ENCODE measurements around the gene TMBIM1. TPM values are rescaled to one million over a fixed set of nuclear protein-coding genes. Genes with fewer than 3 reads are reported as not detected.

Gene TMBIM1
- total RNA-seq, 1 experiment from 2014 or later = 70.5 TPM

DNA sequence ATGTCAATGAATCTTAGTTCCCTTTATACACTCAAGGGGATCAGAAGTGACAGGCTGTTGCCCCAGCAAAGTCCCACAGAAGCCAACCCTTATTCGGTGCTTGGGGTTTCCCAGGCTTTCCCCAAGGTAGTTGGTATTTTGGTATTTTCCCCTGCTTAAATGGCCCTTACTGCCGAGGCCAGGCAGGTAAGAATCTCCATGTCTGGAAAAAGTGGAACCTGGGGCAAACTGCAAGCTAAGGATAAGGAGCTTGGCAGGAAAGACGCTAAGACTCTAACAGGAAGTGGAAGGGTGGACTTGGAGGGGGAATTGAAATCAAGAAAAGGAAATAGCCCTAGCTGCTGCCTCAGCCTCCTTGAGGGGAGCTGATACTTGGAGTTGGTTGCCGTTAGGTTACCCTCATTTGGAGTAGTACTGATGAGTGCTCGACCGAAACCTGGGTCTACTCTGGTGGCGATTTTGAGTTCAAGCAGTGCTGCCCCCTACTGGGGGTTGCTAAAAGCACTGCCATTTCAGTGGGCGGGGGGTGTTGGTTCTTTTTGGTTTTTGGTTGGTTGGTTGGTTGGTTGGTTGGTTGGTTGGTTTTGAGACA is 34.8 kb downstream of the TMBIM1 start:
- DNase-seq (ENCODE audit: low spot score) = no peak

- DNase-seq (ENCODE audit: low spot score) = no peak
These were observed 35.5 kb downstream of the TMBIM1 start for GRCh38 chr2:218256612-218257350.

DNA sequence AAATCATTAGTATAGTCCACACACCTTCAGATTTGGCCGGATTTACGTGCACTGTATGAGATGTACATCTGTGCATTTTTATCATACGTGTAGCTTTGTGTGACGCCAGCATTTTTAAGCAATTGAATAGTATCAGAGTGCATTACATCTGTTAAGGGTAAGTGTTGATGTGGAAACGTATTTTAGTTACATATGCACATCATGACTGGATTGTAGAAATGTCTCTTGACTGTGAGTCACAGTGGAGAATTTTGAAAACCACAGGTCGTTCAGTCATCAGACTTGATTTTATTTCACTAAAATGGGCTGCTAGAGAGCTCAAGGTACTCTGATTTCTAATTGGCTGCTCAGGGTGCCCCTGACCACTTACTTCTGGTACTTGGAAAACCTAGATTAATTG is 36.9 kb downstream of the TMBIM1 start:
- DNase-seq (ENCODE audit: low spot score) = no peak

GRCh38 chr2:218253232-218253625 is 39.1 kb downstream of the TMBIM1 start:
- no peak for DNase-seq (ENCODE audit: low spot score)

DNA sequence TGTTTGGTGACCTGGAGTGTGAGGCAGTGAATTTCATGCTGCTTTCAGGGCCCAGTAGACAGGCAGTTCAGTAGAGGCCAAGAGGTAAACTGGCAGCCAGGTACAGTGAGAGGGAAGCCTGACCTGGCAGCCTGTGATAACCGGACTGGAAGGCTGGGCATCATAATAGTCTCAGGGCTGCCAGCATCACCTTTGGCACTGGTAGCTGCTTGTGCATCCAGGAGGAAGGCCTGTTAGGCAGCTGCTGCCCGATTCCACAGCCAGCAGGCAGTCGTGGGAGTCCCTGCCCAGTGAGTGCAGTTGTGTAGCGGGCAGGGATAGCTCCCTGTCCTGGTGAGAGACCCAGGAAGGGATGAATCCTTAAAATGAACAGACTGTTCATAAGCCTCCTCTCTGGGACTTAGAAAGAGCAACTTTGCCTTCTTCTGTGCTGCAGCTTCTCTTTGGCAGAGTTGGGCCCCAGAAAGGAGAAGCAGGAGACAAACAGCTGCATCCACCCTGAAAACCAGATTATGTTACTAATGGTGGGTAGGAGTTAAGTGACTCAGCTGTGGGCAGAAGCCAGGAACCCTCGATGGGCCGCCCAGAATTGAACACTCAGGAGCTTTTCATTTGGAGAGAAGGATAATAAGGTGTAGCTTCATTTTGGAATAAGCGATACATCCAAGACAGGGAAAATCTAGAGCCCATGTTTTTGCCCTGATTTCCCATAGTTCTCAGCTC is 39.6 kb downstream of the TMBIM1 start:
- no peak for DNase-seq (ENCODE audit: low spot score)

- DNase-seq (ENCODE audit: low spot score) = no peak
These were observed 42.6 kb downstream of the TMBIM1 start for GRCh38 chr2:218249691-218250090.

GRCh38 chr2:218245214-218245613 is 47.1 kb downstream of the TMBIM1 start:
- no peak for DNase-seq (ENCODE audit: low spot score)

GRCh38 chr2:218244665-218245064 is 47.6 kb downstream of the TMBIM1 start:
- DNase-seq (ENCODE audit: low spot score) = no peak

DNA sequence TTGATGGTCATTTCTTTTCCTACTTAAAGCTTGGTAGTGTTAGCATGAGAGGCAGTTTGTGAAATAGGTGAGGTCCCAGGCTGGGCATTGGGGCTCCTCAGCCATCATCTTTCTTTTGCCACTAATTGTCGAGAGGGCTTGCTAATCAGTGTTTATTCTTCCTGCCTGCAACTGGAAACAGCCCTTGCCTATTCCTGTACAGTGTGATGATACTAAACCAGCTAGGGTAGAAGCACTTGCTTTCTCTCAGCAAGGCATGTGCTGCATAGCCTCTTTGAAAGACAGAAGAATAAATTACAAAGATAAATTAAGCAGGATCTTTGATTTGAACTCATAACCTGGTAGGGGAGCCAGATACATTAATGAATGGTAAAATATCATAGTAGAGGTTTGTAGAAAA is 48.1 kb downstream of the TMBIM1 start:
- DNase-seq (ENCODE audit: low spot score) = no peak

GRCh38 chr2:218238887-218239286 is 53.4 kb downstream of the TMBIM1 start:
- DNase-seq (ENCODE audit: low spot score) = no peak

DNA sequence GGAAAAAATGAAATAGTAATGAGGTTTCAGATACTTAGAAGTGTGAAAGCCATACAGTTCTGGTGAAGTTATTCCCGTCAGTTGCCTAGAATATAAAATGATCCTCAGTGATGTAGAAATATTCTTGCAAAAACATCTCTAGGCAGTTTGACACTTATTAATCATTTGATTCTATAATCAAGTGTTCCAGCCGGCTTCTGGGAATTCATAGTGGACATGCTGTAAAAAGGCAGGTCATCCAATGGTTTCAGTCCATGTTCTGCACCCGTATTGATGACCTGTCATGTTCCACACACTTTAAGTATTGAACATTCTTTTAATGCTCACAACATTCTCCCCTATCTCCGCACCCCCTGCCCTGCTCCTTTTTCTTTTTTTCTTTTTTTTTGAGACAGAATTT is 55.5 kb downstream of the TMBIM1 start:
- no peak for DNase-seq (ENCODE audit: low spot score)

DNA sequence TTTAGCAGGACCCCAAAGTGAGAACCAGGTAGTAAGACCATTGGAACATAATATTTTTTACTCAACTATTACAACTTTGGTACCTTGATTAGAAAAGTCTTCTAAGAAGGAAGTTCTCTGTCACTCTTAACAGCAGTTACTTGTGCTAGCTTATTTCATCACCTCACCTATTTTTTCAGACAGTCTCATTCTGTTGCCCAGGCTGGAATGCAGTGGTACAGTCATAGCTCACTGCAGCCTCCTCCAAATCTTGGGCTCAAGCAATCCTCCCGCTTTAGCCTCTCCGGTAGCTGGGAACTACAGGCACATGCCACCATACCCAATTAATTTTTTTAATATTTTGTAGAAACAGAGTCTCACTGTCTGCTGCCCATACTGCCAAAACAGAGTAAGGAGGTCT is 57.3 kb downstream of the TMBIM1 start:
- no peak for DNase-seq (ENCODE audit: low spot score)

DNA sequence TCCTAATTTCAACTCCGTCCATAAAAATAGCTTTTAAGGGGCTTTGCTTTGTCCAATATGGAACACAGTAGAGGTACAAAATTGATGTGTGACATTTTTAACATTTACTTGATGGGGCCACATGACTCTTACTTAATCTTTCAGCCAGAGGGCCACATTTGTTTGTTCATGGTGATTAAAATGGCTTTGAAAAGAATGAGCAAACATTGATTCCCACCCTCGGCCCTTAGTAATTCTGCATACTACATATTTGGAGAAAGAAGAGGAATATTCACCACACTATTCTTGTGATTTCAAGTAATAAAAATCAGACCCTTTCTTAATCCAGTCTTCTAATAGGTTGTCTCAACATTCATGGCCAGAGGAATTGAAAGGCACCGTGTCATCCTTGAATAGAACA is 57.8 kb downstream of the TMBIM1 start:
- DNase-seq (ENCODE audit: low spot score) = no peak

- no peak for DNase-seq (ENCODE audit: low spot score)
These were observed 58.8 kb downstream of the TMBIM1 start for GRCh38 chr2:218233543-218233942.

DNA sequence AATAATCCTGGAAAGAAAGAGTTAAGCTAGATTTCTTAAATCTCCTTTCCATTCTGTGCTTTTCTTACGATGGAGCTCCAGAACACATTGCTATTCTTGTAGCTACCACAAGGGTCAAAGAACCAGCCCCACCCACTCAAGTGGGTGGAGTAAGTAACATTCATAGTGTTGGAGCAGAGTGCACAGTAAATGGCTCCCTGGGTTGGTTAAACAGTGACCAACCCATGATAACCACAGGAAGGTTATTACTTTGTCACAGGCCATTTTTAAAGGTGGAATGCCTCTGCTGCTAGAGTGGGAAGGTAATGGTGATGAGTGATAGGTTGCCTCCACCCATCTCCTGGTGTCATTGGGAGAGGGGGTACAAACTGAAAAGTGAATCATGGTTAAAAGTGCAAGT is 61.4 kb downstream of the TMBIM1 start:
- DNase-seq (ENCODE audit: low spot score) = peak; percentile 36

GRCh38 chr2:218229851-218230250 is 62.5 kb downstream of the TMBIM1 start:
- peak; percentile 33 for DNase-seq (ENCODE audit: low spot score)

- DNase-seq (ENCODE audit: low spot score) = peak; percentile 82
These were observed 63.1 kb downstream of the TMBIM1 start for GRCh38 chr2:218229239-218229638.

GRCh38 chr2:218228366-218229090 is 63.8 kb downstream of the TMBIM1 start:
- no peak for DNase-seq (ENCODE audit: low spot score)

- DNase-seq (ENCODE audit: low spot score) = no peak
These were observed 65.4 kb downstream of the TMBIM1 start for GRCh38 chr2:218226903-218227302.
